Endothelial cell of umbilical vein (primary cell): Measurements from ENCODE around the gene ARHGAP22. TPM values are rescaled to one million over a fixed set of nuclear protein-coding genes. Genes with fewer than 3 reads are reported as not detected.

ENCODE experiments used
- BruUV-seq: library from RNA; stranded (reverse); fragments of 400-500 nt; replicated peaks from 2 replicates; lab custom pipeline; 2021; lab: Mats Ljungman, UMichigan
- CTCF ChIA-PET: fragments of 300-600, 350-600 bp; sonication (Branson Sonifier 250); formaldehyde crosslinking; loops from one replicate; lab custom pipeline; 2021; ENCODE audit warnings: antibody characterized with exemption, inconsistent platforms; lab: Charles Lee
- POLR2A ChIA-PET: fragments of 300-600, 350-600 bp; sonication (Branson Sonifier 250); formaldehyde crosslinking; loops from one replicate; lab custom pipeline; 2021; ENCODE audit warnings: antibody characterized with exemption, inconsistent platforms; lab: Charles Lee
- DNase-seq: peaks from one replicate; pipeline ENCODE4 v3.0.0-alpha.2; 2011; ENCODE audit warnings: low read depth, low spot score
- FAIRE-seq: peaks from 2 replicates; lab custom pipeline; 2011; peaks lifted over from hg19 to GRCh38; lab: Jason Lieb, UNC
- H2AFZ ChIP-seq: 2 replicates; pipeline ENCODE4 v1.6.0; 2012; ENCODE audit warnings: low read depth, low read length, control low read depth, inconsistent platforms
- H3K27ac ChIP-seq: 2 replicates; pipeline ENCODE4 v1.5.1; 2011; ENCODE audit warnings: low read depth, mild to moderate bottlenecking, control low read depth, low read length, moderate library complexity; ENCODE audit not compliant: insufficient read depth
- H3K27me3 ChIP-seq, 2 experiments: 2 replicates each; pipeline versions ENCODE4 v1.6.0 to v1.6.1; 2011; ENCODE audit warnings: low read length in 2 of 2, mixed read lengths in 1 of 2; ENCODE audit not compliant: control insufficient read depth in 2 of 2, insufficient read depth in 2 of 2
- H3K36me3 ChIP-seq, 2 experiments: 2 replicates in 1 of 2; 3 replicates in 1 of 2; pipeline ENCODE4 v1.5.1; 2011; ENCODE audit warnings: low read length in 2 of 2, mild to moderate bottlenecking in 1 of 2, moderate library complexity in 1 of 2; ENCODE audit not compliant: control insufficient read depth in 2 of 2, insufficient read depth in 2 of 2; ENCODE audit errors: extremely low read depth in 1 of 2
- H3K4me1 ChIP-seq: 3 replicates; pipeline ENCODE4 v1.5.1; 2011; ENCODE audit warnings: mild to moderate bottlenecking, low read length; ENCODE audit not compliant: control insufficient read depth, insufficient read depth; ENCODE audit errors: extremely low read depth
- H3K4me2 ChIP-seq: 2 replicates; pipeline ENCODE4 v1.6.1; 2011; ENCODE audit warnings: low read length, control low read depth, mixed read lengths; ENCODE audit not compliant: insufficient read depth
- H3K4me3 ChIP-seq, 3 experiments: fragments of 200-600 bp in 1 of 3; sonication (generic), shearing (Covaris generic) in 1 of 3; replicated peaks in 1 of 3; 2 replicates each; pipeline ENCODE4 v1.5.1; 2011 to 2016; ENCODE audit warnings: control low read depth in 3 of 3, low read length in 3 of 3, mild to moderate bottlenecking in 2 of 3, inconsistent platforms in 1 of 3, low read depth in 1 of 3, moderate library complexity in 1 of 3; ENCODE audit not compliant: insufficient read depth in 1 of 3
- H3K79me2 ChIP-seq: 2 replicates; pipeline ENCODE4 v1.6.0; 2012; ENCODE audit warnings: low read length, inconsistent platforms; ENCODE audit not compliant: control insufficient read depth, insufficient read depth
- H3K9ac ChIP-seq: replicated peaks from 2 replicates; pipeline ENCODE3; 2011; ENCODE audit warnings: low read length, control low read depth; ENCODE audit not compliant: insufficient read depth; ENCODE audit errors: extremely low read depth
- H3K9me1 ChIP-seq: replicated peaks from 3 replicates; pipeline ENCODE4 v1.6.0; 2011; ENCODE audit warnings: mild to moderate bottlenecking, low read length; ENCODE audit not compliant: control insufficient read depth, insufficient read depth; ENCODE audit errors: extremely low read depth
- H3K9me3 ChIP-seq: replicated peaks from 2 replicates; pipeline ENCODE4 v1.5.1; 2012; ENCODE audit warnings: low read length, inconsistent platforms; ENCODE audit not compliant: control insufficient read depth, insufficient read depth
- H4K20me1 ChIP-seq: replicated peaks from 2 replicates; pipeline ENCODE3; 2011; ENCODE audit warnings: mild to moderate bottlenecking, low read length; ENCODE audit not compliant: control insufficient read depth, insufficient read depth; ENCODE audit errors: extremely low read depth
- POLR2A ChIP-seq: IDR thresholded peaks from 2 replicates; pipeline ENCODE4 v1.6.1; 2012; ENCODE audit warnings: low read depth, mild to moderate bottlenecking, control low read depth, low read length
- POLR2AphosphoS5 ChIP-seq: IDR thresholded peaks from 2 replicates; pipeline ENCODE4 v1.6.1; 2012; ENCODE audit warnings: low read depth, mild to moderate bottlenecking, control low read depth, low read length, moderate library complexity; ENCODE audit not compliant: insufficient read depth
- dilution Hi-C: fragments of 300-500 bp; cut with MboI; formaldehyde crosslinking; loops from one replicate; pipeline ENCODE4 v1.15.0; 2019; ENCODE audit warnings: low sequenced_read_pairs; ENCODE audit not compliant: extremely low pct_ligation_motif_present
- intact Hi-C: fragments of 100-400 bp; cut with micrococcal nuclease; formaldehyde crosslinking; loops from one replicate; pipeline ENCODE4 v1.10.0; 2022
- polyA plus RNA-seq, 4 experiments: library from polyadenylated mRNA; depleted of rRNA in 3 of 4; stranded (reverse) in 3 of 4; unstranded in 1 of 4; fragments of >200 nt; gene quantifications; 2 replicates each; pipeline versions ENCODE4 v1.2.1 to v1.2.3, GENCODE V29; 2011 to 2012; ENCODE audit warnings: missing spikeins in 1 of 4
- total RNA-seq: library from RNA; stranded (reverse); gene quantifications from 2 replicates; pipeline ENCODE4 v1.2.3, GENCODE V29; 2021

The ARHGAP22 gene
- total and polyA plus RNA-seq, 2 donors (not counting 3 experiments of a cell fraction or from before 2014, with no cell fraction given): 8.6 to 50.3 TPM

DNA sequence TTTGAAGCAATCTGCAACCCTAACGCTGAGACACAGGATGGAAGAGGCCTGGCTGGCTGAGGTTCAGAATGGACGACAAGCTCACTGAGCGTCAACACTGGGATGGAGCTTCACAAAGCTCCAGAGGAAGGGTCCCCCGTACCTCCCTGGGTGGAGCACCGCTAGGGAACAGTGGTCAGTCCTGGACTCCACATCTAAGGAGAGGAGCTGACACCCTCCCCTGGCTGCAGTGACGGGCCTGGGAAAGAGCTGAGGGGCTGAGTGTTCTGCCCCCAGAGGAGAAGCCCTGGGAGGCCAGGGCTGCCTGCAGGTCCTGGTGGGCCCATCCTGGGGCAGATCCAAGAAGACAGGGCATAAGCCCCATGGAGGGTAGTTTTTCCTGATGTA is 146.2 kb downstream of the ARHGAP22 start:
- Histone ChIP-seq H3K9me3 (no peaks in the 10 kb centered on the region), H3K36me3 (peaks cover 0 to 1% of the 10 kb centered on the region in 2 experiments), H3K9me1 (no peaks in the 10 kb centered on the region), H3K4me2 (no peak overlapping the region), H3K27ac (no peak overlapping the region), H3K79me2 (peaks cover 7% of the 10 kb centered on the region), H3K9ac (no peak overlapping the region), H4K20me1 (no peaks in the 10 kb centered on the region), H3K4me3 (no peak overlapping the region), H3K27me3 (no peaks in the 10 kb centered on the region), H3K4me1 (peaks cover 9% of the 10 kb centered on the region), H2AFZ (no peak overlapping the region)
- POLR2A ChIA-PET: no interaction called here
- no TSS peak for BruUV-seq
- dilution Hi-C loops: no loop called here
- intact Hi-C loops: no loop called here
- DNase-seq (no peak), FAIRE-seq (no peak)
- no peak for TF ChIP-seq POLR2AphosphoS5
- CTCF ChIA-PET: interaction anchor here (1.1 kb wide), 1 partner anchor 9 kb away, joined by 3 read pairs; no protein-coding TSS in a partner anchor

DNA sequence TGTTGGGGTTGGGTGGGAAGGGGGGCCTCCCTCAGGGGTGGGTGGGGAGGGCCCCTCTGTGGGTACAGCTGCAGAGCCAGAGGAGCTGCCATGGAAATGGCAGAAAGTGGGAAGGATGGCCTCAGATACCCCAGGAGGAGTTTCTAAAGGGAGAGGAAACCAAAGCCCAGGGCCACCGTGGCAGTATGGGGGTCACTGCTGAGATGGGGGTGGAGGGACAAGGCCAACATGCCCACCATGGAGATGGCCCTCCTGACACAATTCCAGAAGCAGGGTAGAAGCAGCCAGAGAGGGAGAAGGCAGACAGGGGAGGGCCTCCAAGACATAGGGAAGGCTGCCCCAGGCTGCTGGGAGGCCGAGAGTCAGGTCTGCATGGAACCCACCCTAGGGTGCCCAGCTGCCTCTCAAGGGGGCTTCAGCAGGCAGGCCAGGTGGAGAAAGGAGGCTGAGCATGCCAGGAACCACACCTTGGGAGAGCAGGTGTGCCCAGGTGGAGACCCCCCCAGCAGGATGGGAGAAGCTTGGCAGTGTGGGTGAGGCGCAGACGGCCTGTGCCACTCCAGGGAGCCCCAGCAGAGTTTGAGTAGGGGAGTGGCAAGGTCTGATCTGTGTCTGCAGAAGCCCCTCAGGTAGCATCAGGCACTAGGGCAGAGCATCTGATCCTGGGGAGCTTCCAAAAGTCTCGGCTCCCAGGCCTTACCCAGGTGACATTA is 146.8 kb downstream of the ARHGAP22 start:
- H3K4me3 ChIP-seq: no peak overlapping the region
- no peaks in the 10 kb centered on the region for H3K9me3 ChIP-seq
- CTCF ChIA-PET: interaction anchor here (1.1 kb wide), 1 partner anchor 9 kb away, joined by 3 read pairs; no protein-coding TSS in a partner anchor
- H3K27ac ChIP-seq: no peak overlapping the region
- H3K4me1 ChIP-seq: peaks cover 9% of the 10 kb centered on the region
- dilution Hi-C loops (no loop called here), intact Hi-C loops (no loop called here)
- peaks cover 0 to 3% of the 10 kb centered on the region in 2 experiments for H3K36me3 ChIP-seq
- H3K27me3 ChIP-seq: no peaks in the 10 kb centered on the region
- no peak for TF ChIP-seq POLR2A
- H4K20me1 ChIP-seq: no peaks in the 10 kb centered on the region
- BruUV-seq: no TSS peak
- H3K9me1 ChIP-seq: no peaks in the 10 kb centered on the region
- POLR2A ChIA-PET: no interaction called here
- FAIRE-seq (no peak), DNase-seq (no peak)
- peaks cover 7% of the 10 kb centered on the region for H3K79me2 ChIP-seq
- H3K4me2 ChIP-seq: no peak overlapping the region
- no peak overlapping the region for H2AFZ ChIP-seq
- no peak overlapping the region for H3K9ac ChIP-seq
